Activated naive CD4-positive, alpha-beta T cell treated with anti-CD3 and anti-CD28 coated beads, Interleukin-2, amount 50 U/mL, for 16 hours (primary cell): Measurements from ENCODE around the gene FGD3.

Source experiments
- DNase-seq: peaks from one replicate; pipeline ENCODE4 v3.0.0-alpha.2; 2020

FGD3 gene

DNA sequence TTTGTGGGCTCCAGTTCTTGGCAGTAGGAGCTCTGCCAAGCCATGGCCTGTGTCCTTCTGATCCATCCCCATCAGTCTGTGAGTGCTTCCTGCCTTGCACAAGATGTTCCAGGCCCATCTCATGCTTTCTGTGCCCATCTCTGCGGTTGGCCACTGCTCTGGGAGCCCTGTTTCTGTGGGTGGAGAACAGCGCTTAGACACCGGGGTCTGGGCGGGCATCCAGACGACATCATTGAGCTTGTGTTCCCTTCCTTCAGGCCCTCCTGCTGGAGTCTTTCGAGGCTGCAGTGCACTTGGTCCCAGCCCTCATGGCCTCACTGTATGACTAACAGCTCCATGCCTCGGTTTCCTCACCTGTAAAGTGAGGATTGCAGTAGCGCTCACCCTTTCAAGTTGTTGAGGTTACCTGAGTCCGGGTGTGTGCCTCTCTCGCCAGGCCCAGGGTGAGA, 133.8 kb downstream of the FGD3 start:
- no peak for DNase-seq

DNA sequence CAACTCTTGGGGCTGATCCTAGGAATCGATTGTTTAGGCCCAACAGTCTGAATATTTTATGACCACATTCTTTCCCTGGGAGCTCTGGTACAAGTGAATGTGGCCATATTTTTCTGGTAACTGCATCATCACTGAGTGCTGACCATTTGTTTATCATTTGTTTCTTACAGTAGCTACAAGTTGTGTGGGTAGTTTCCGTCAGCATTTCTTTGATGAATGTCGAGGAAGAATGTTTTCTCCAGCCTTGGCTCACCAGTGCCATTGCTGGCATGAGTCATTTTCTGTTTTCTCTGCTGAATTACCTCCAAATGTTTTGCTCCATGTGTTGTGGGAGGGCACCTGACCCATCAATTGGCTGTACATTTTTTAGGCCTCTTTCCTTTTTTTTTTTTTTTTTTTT, 134.6 kb downstream of the FGD3 start:
- no peak for DNase-seq

DNA sequence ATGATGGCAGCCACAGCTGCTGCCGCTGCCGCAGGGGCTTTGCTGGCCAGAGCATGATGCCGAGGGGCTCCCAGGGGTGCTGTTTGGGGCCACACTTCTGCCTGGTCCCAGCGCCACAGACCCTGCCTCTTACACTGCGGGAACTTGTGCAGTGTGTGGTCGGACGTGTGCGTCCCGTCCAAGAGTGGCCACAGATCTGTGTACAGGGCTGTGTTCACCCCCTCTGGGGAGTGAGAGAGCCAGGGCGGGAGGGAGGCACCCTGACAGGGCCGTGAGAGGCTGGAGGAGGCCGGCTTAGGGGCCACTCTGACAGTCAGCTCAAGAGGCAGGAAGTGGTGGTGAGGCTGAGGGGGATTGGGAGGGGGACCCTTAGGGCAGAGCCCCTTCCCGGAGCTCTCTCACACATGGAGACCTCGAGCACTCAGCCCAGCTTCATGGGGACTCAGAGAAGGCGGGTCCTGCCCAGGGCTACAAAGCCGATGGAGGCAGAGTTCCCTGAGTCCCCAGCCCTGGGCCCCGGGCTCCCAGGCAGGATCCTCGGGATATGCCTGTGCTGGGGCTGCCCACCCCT, 135.6 kb downstream of the FGD3 start:
- DNase-seq: no peak

DNA sequence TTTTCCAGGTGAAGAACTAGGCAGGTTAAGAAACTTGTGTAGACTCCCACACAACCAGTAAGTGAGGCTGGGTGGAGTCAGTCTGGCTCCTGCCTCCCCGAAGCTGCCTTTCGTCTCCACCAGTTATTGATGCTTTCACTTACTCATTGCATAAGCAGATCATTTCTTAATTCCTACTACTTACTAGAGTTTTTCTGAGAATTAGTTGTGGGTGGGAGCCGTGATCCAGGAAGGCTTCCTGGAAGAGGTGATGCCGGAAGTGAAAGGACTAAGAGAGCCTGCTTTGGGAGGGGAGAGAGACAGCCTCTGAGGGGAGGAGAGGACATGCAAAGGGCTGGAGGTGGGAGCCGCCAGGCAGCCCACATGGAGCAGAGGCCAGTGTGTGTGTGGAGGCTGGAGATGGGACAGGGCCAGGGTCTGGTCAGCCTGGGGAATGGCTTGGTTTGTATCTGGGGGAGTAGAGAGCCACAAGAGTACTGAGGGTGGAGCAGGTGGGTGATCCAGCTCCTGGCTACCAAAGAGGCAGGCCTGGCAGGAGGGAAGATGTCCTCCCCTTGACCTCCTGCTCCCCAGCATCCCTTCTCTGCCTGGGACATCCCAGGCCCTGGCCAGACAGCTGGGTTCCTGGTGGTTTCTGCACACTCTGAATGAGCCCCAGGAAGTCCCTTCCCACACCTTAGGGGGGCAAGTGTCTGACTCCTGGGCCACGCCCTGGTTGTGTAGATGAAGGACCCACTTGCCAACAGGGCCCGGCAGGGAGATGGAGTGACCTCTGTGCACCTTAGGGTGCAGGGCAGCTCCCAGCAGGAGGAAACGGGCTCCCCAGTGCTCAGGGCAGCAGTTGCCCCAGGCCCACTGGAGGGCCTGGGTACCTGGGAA, 136.5 kb downstream of the FGD3 start:
- peak; percentile 59 for DNase-seq

GRCh38 chr9:93084471-93084881, 137.2 kb downstream of the FGD3 start:
- no peak for DNase-seq

GRCh38 chr9:93085676-93086075, 138.4 kb downstream of the FGD3 start:
- DNase-seq: no peak
